GM19238 (cell line): ENCODE results near the gene AKAP17A.

Source experiments
- DNase-seq: peaks from one replicate; pipeline ENCODE4 v3.0.0; 2011; ENCODE audit warnings: low spot score; ENCODE audit not compliant: insufficient read length

Gene AKAP17A

DNA sequence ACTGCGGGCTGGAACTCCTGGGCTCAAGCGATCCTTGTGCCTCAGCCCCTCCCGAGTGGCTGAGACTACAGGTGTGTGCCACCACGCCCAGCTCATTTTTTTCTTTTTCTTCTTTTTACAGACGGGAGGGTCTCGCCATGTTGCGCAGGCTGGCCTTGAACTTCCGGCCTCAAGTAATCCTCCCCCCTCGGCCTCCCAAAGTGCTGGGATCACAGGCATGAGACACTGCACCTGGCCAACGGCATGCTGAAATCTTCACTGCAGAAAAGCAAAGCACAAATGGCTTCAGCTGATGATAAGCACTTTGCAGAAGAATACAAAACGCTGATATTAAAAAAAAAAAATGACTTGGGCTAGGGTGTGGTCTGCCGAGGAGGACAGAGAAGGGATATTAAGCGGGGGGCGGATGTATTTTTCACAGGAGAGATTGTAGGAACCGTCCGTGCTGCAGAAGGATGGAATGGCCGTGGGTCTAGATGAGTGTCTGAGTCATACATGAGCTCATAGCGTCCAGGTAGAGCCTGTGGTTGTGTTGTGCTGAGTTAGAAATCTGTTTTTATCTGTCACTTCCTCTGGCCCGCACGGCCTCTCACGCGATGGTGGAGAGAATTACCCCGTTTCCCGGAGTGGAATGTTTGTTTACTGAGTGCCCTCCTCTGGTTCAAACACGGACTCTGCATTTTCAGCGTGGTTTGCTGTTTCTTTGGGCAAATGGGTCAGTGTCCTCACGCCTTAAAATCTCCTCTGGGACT lies 8.5 kb upstream of the AKAP17A start:
- no peak for DNase-seq

- no peak for DNase-seq
Observed at GRCh38 chrX:1584237-1585011, 7.0 kb upstream of the AKAP17A start.

DNA sequence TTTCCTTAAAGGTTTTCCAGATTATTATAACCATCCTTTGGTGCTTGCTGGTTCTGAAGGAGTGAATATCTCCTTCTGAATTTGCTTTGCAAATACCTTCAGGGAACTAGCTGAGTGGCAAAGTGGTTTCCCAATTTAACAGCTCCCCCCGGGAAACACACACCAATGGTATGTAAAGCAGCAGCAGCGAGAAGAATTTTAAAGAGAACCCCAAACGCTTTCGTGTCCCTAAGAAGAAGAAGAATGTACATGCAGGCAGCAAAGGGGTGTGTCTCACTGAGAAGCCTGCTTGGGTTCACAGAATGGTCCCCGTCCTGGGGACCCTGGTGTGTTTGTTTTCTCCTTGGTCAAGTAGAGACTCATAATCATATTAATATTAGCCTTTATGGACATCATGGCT lies 4.2 kb upstream of the AKAP17A start:
- DNase-seq: no peak

GRCh38 chrX:1589356-1590130 lies 1.9 kb upstream of the AKAP17A start:
- no peak for DNase-seq

DNA sequence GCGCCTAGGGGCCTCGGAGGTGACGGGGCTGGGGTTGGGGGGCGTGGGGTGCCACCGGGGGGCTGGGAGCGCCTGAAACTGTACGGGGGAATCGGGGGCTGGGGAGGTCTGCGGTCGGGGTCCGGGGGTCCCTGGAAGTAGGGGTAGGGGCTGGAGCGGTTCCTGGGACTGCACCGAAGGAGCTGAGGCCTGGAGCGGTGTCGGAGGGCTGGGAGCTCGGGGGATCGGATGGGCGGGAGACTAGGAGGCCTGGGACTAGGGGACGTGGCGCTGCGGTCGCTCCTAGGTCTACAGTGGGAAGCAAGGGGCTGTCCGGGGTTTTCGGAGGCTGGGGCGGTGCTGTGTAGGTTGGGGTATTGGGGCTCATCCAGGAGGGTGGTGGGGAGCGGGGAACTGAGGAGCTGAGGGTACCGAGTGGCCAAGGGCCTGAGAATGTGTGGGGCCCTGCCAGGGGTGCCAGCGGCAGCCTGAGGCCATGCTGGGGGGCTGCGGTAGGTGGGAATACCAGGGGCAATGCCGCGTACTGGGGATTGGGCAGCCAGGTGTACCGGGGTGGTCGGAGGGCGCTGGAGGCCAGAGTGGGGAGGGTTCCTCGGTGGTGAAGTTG lies 562 bp downstream of the AKAP17A start:
- DNase-seq: peak; percentile 36

GRCh38 chrX:1592470-1593142 lies 1.2 kb downstream of the AKAP17A start:
- DNase-seq: peak; percentile 66

- no peak for DNase-seq
Observed at GRCh38 chrX:1593286-1594271, 2.2 kb downstream of the AKAP17A start.

- DNase-seq: no peak
Observed at GRCh38 chrX:1595711-1596060, 4.3 kb downstream of the AKAP17A start.

DNA sequence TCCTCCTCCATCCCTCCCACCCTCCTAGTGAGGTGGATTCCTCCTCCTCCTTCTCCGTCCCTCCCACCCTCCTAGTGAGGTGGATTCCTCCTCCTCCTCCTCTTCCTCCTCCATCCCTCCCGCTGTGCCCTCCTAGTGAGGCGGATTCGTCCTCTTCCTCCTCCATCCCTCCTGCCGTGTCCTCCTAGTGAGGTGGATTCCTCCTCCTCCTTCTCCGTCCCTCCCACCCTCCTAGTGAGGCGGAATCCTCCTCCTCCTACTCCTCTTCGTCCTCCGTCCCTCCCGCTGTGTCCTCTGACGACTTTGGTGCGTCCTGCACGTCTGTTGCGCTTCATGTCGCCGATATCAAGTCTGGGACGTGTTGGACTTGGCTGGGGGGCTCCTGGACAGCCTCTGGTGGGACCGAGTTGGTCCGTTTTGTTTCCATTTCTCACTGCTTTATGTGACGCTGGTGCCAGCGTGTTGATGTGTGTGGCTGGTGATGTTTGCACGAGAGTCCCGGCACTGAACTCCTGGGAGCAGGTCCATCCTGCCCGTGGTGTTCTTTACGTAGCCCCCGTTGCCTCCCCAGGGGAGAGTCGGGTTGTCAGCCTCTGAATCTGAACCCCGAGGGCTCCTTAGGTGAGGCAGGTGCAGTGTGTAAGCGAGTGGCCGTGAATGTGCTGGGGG lies 5.4 kb downstream of the AKAP17A start:
- no peak for DNase-seq

DNA sequence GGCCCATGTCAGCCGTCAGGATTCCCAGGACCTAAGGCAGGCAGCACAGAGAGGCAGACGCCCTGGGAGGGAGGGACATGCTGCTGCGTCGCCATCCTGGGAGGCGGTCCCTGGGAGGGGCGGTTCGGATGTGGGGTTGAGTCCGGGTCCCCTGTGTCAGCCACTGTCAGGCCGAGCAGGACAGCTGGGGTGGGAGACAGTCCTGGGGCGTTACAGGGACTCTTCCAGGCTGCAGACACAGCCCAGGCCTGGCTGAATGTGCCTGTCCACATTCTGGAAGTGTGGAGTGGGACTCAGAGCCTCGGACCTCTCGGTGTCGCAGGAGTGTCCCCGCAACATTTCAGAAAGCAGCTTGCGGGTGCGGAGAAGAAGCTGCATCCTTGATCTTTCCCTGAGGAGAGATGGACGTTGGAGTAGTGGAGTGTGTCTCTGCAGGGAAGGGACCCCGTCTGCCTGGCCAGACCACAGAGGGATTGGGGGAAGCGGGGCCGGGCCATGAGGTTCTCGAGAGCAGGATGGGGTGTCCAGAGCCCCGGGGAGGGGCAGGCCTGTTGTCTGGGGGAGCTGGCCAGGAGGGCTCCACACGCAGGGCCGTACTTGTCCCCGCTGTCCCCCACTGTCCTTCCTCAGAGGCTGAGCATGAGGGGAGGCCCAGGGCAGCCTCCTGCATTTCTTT lies 6.1 kb downstream of the AKAP17A start:
- no peak for DNase-seq

- no peak for DNase-seq
Observed at GRCh38 chrX:1598021-1598875, 6.8 kb downstream of the AKAP17A start.

DNA sequence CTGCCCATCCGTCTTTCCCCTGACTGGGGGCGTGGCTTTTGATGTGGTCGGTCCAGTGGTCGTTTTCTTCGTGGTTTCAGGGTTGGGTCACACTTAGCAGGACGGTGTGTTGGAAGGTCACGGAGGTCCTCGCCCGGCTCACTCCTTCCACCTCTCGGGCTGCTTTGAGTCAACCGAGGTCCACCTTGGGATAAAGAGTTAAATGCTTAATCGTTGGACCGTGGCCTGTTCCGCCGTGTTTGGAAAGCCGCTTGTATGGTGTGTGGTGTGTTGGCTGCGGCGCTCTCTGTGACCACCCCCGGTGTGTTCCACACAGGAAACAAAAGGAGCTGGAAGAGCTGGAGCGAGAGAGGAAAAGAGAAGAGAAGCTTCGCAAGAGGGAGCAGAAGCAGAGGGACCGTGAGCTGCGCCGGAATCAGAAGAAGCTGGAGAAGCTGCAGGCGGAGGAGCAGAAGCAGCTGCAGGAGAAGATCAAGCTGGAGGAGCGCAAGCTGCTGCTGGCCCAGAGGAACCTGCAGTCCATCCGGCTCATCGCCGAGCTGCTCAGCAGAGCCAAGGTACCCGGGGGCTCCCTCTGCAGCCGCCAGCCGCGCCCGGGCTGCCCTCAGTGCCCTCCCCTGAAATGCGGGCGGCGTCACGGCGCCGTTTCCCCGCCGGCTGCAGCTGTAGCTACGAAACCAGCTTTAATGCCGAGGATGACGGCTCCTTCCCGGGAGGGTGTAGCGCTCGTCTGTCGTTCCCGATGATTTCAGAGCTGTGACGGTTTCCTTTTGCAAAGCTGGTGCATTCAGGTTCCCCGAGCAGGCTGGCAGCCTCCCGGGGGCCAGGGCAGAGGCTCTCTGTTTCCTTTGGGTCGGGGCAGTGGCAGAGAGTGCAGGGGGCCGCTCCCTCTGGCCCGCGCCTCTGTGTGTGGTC lies 7.7 kb downstream of the AKAP17A start:
- no peak for DNase-seq

DNA sequence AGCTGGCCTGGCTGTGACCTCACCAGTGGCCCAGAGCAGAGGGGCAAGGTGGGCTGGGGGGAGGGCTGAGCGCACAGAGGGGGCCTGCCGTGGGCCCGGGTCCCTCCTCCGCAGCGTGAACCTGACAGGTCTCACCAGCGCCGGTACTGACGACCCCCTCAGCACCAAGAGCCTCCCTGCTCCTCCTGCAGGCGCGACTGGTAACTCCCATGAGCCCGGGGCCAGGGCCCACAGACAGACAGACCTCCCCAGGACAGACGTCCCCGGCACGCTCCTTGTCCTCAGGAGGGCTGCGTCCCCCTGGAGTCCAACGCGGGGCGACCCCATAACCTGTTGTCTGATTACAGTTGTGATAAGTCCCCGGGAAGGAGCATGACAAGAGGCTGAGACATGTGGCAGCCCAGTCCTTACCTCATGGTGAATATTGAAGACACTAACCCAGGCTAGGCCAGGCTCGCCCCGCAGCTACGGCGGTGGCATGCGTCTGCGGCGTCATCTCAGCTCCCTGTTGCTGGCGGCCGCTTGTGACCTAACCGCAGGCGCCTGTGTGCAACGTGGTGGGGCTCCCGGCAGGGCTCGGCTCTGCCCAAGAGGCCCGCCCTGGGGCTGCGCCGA lies 8.5 kb downstream of the AKAP17A start:
- DNase-seq: no peak

DNA sequence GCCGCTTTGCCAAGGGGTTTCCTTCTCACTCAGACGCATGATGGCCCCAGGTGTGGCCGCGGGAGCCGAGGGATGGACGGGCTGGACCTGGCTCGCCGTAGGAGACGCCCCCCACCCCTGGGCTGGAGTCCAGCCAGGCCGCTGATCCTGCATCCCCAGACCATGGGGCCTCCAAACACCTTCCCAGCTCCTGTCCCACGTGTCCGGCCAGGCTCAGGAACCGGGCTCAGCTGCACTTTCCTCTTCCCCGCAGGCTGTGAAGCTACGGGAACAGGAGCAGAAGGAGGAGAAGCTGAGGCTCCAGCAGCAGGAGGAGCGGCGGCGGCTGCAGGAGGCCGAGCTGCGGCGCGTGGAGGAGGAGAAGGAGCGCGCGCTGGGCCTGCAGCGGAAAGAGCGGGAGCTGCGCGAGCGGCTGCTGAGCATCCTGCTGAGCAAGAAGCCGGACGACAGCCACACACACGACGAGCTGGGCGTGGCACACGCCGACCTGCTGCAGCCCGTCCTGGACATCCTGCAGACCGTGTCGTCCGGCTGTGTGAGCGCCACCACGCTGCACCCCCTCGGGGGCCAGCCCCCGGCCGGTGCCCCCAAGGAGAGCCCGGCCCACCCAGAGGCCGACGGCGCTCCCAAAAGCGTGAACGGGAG lies 9.1 kb downstream of the AKAP17A start:
- no peak for DNase-seq

GRCh38 chrX:1601051-1601767 lies 9.8 kb downstream of the AKAP17A start:
- DNase-seq: no peak
